ENCODE results near the gene BORA. TPM values are rescaled to one million over a fixed set of nuclear protein-coding genes. Genes with fewer than 3 reads are reported as not detected.

Gene BORA
- total and polyA plus RNA-seq, 7 donors, result 0.34 to 5.6 (median 1.1) TPM

- 61 to 70% (median 64%) methylated on average over 3 of the region's 3 CpGs for WGBS, 3 donors
- TF ChIP-seq CTCF (IDR thresholded peaks at IDR 0.05), result no peak
- DNase-seq, result no peak
- no peaks in the 10 kb centered on the region for H3K4me1 ChIP-seq
- H3K36me3 ChIP-seq (ENCODE audit: insufficient read depth in 1 of 2, low read depth in 1 of 2), result peaks cover 5 to 72% of the 10 kb centered on the region in 2 donors
- no peak overlapping the region for H3K27ac ChIP-seq
- intact Hi-C loops (cut with DNase I), result no loop called here
- H3K9me3 ChIP-seq, result no peaks in the 10 kb centered on the region
- no peak for ATAC-seq
- H3K4me3 ChIP-seq, result no peak overlapping the region
- no peaks in the 10 kb centered on the region for H3K27me3 ChIP-seq (ENCODE audit: insufficient read depth in 3 of 3, low read length in 2 of 3)
These were observed 71.1 kb downstream of the BORA start for GRCh38 chr13:72798817-72799216.

- no peak overlapping the region for H3K27ac ChIP-seq
- no peak for TF ChIP-seq CTCF (IDR thresholded peaks at IDR 0.05)
- H3K4me3 ChIP-seq, result no peak overlapping the region
- 93 to 100% (median 93%) methylated on average over 1 of the region's 1 CpG for WGBS, 3 donors
- peaks cover 0 to 27% of the 10 kb centered on the region in 2 donors for H3K36me3 ChIP-seq (ENCODE audit: insufficient read depth in 1 of 2, low read depth in 1 of 2)
- intact Hi-C loops (cut with DNase I), result no loop called here
- ATAC-seq, result no peak
- H3K9me3 ChIP-seq, result no peaks in the 10 kb centered on the region
- DNase-seq, result no peak
- no peaks in the 10 kb centered on the region for H3K4me1 ChIP-seq
- H3K27me3 ChIP-seq (ENCODE audit: insufficient read depth in 3 of 3, low read length in 2 of 3), result no peaks in the 10 kb centered on the region
These were observed 76.6 kb downstream of the BORA start for GRCh38 chr13:72804301-72804700.

Other genes with a start within 250 kb of the BORA start
- 10 to 100 TPM in 1 of 4 donors, 1 to 10 TPM in 3; 6.4 to 10.6 (median 8.7) TPM for gene MZT1, start 294 bp upstream of the BORA start, total RNA-seq
- gene MZT1, start 294 bp upstream of the BORA start, polyA plus RNA-seq, result 10 to 100 TPM in 2 of 3 donors, 1 to 10 TPM in 1; 8.6 to 19.6 (median 15.9) TPM
- 10 to 100 TPM; 13.4 to 19.7 (median 15.5) TPM for gene DIS3, start 54.0 kb downstream of the BORA start, total RNA-seq
- 10 to 100 TPM in 2 of 3 donors, 1 to 10 TPM in 1; 6.4 to 12.3 (median 10.8) TPM for gene DIS3, start 54.0 kb downstream of the BORA start, polyA plus RNA-seq
- gene PIBF1, start 54.2 kb downstream of the BORA start, total RNA-seq, result 10 to 100 TPM in 2 of 4 donors, 1 to 10 TPM in 2; 6.8 to 12.8 (median 10.1) TPM
- 1 to 10 TPM; 5.4 to 7.5 (median 6.0) TPM for gene PIBF1, start 54.2 kb downstream of the BORA start, polyA plus RNA-seq